HG03565 (cell line): ENCODE data around the gene ERICH2.
A peak's percentile ranks its signal among the peaks of the same experiment; 100 is the strongest.

Source experiments
- ATAC-seq: cut with Tn5 transposase; IDR thresholded peaks from one replicate; pipeline ENCODE4 v1.9.1; 2021; ENCODE audit warnings: mild to moderate bottlenecking, moderate library complexity; ENCODE audit not compliant: unreplicated experiment

ERICH2 gene

GRCh38 chr2:170816504-170817092 lies 46.4 kb downstream of the ERICH2 start, which contains the start of gene GAD1:
GAD1 (plus strand) TSS chr2:170816887; CDS start chr2:170818592, 1,705 bp downstream.
- no peak for ATAC-seq

DNA sequence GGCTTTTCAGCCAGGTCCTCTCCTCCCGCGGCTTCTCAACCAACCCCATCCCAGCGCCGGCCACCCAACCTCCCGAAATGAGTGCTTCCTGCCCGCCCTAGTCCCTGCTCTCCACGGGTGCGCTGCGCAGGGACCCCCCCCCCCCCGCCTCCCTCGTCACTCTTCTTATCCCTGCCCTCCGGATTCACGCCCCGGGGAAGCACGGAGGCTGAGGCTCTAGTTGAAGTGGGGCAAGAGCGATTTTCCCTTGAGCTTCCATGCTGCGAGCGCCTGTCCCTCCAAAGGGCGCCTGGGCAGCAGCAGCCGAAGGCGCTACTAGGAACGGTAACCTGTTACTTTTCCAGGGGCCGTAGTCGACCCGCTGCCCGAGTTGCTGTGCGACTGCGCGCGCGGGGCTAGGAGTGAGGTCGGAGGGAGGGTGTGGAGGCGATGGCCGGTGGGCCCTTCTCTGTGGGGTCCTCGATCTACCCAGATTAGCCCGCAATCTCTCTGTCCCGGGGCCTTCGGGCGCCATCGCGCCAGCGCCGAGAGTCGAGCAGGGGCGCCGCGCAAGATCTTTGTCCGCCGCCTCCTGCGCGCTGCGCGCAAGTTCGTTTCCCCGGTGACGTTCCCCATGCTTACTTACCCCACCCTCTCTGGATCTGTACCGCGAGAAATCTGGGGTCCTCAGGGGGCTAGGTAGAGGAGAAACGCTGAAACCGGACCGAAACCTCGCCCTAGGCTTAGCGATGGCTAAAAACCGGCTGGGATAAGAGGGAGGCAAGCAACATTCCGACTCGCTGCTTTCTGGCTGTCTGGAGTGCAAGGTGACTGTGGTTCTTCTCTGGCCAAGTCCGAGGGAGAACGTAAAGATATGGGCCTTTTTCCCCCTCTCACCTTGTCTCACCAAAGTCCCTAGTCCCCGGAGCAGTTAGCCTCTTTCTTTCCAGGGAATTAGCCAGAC lies 47.2 kb downstream of the ERICH2 start:
- ATAC-seq: no peak

DNA sequence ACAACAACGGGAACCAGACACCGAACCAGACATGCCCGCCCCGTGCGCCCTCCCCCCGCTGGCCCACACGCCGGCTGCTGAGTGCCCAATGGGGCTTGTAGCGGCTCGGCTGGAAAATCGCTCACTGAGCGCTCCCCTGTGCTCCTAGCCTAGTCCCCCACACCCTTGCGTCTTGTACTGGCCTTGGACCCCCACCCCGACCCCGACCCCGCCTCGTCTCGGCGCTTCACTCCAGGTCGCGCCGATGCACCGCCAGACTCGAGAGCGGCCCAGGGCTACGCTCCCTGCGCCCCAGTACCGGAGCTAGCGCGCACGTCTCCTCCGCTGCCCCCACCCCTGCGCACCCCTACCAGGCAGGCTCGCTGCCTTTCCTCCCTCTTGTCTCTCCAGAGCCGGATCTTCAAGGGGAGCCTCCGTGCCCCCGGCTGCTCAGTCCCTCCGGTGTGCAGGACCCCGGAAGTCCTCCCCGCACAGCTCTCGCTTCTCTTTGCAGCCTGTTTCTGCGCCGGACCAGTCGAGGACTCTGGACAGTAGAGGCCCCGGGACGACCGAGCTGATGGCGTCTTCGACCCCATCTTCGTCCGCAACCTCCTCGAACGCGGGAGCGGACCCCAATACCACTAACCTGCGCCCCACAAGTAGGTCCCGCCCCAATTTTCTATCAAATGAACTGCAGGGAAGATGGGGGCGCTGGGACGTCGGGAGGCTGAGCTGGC lies 48.0 kb downstream of the ERICH2 start:
- ATAC-seq: no peak

DNA sequence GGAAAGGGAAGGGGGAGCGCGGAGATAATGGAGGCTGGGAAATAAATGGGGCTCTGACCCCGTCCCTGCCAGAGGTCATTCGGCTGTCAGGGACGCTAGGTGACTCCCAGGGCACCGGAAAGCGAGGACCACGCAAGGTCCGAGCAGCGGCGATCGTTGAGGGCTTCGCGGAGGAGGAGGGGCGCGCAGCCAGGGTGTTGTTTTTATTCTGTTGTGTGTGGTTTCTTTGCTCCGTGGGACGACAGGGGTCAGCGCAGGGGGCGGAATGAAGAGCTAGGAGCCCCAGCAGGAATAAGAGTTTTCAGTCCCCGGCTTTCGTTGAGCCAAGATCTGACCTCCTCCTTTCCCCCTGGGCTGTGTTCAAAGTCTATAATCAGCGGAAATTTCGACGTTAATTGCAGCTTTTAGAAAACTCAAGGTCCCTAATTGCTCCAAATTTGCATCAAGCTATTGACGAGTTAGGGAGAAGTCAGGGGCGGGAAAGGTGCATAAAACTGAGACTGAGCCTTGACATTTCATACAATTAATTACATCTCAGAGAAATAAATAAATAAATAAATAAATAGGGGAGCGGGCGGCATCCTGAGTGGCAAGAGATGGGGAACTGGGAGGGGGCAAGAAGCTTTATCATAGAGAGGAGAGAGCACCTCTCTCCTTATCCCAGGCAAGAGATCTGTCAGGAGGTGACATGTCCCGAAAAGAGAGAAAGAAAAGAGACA lies 48.7 kb downstream of the ERICH2 start:
- ATAC-seq: no peak

DNA sequence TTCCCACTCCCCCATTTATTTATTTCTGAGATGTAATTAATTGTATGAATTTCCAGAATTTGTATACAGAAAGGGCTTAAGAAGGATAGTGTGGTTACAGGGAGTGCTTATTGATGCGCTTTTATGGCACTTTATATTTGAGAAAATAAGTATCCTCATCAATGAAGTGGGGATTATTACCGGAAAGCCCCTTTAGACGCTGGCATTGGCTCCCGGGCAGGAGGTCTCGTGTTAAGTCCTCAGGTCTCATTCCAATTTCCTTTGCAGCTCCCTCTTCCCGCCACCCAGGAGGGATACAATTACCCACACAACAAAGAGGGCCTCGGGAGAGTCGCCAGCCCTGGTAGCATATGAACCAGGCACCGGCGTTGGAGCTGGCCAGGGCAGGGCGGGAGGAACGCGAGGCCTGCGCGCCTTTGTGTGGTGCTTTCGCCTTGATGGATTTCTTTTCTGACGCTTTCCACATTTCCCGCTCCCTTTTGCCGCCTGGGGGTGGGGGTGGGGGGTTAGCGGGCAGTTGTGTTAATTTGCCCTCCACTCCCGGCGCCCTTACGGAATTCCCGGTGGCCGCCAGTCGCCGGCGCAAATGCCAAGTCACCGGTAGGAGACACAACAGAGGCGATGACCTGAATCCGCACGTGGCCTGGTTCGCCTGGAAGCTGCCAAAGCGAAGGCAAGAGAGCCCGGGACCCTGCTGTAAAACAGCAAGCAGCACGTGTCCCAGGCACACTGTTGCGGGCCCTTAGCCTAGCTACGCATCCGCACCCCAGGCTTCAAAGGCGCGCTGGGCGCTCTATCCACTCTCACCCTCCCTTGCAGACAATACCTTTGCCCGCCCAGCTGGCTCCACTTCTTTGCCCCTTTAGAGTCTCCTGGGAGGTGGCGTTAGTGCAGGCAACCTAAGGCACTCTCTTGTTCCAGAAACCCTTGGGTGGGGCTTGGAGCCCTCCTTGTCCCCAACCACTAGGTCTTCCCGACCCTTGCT lies 49.8 kb downstream of the ERICH2 start:
- no peak for ATAC-seq

GRCh38 chr2:170820757-170821530 lies 50.8 kb downstream of the ERICH2 start:
- ATAC-seq: peak; percentile 49

DNA sequence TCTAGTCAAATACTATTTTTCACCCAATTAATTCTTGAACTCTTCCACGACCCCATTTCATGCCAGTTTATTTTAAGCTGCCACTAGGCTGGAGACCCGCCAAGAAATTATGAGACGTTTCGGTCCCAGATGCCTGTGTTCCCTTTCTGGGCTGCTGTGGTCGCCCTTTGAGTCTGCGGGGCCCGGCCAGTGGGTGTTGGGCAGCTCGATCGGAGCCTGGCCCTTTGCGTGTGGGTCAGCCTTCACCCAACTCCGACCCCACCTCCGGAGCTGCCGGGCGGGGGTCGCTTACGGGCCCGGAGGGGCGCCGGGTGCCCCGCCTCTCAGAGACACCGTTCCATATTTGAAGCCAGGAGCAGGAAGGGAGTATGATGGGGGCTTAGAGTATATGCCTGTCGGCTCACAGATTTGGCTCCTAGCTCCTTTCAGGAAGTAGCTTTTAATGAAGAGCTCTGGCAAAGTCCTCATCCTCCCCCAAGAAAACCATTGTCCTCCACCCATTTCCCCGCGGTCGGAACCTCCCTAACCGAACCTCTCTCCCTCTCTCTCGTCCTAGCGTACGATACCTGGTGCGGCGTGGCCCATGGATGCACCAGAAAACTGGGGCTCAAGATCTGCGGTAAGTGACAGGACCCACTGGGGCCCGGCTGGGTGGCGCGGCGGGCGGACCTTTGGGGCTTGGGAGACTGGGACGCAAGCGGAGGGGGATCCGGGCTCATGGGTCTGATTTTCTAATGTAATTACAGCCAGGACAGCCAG lies 51.5 kb downstream of the ERICH2 start:
- no peak for ATAC-seq

GRCh38 chr2:170822290-170823087 lies 52.3 kb downstream of the ERICH2 start:
- ATAC-seq: no peak

GRCh38 chr2:170823088-170823897 lies 53.1 kb downstream of the ERICH2 start:
- no peak for ATAC-seq

- ATAC-seq: no peak
Measured at GRCh38 chr2:170823898-170824215, 53.7 kb downstream of the ERICH2 start.

GRCh38 chr2:170824526-170825015 lies 54.4 kb downstream of the ERICH2 start:
- no peak for ATAC-seq

DNA sequence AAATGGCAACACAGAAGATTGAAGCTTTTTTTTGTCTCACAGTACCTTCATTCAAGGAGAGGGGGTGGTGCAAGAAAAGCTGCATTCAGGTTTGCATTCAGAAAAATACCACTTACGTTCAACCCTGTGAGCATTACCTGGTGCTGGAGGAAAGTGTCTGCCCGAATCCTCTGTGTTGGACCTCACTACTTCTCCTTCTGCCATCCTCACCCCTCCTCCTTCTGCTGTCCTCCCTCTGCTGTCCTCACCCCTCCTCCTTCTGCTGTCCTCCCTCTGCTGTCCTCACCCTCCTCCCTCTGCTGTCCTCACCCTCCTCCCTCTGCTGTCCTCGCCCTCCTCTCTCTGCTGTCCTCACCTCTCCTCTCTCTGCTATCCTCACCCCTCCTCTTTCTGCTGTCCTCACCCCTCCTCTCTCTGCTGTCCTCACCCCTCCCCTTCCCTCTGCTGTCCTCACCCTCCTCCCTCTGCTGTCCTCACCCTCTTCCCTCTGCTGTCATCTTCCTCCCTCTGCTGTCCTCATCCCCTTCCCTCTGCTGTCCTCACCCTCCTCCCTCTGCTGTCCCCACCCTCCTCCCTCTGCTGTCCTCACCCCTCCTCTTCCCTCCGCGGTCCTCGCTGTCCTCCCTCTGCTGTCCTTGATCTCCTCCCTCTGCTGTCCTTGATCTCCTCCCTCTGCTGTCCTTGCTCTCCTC lies 57.8 kb downstream of the ERICH2 start:
- ATAC-seq: no peak

DNA sequence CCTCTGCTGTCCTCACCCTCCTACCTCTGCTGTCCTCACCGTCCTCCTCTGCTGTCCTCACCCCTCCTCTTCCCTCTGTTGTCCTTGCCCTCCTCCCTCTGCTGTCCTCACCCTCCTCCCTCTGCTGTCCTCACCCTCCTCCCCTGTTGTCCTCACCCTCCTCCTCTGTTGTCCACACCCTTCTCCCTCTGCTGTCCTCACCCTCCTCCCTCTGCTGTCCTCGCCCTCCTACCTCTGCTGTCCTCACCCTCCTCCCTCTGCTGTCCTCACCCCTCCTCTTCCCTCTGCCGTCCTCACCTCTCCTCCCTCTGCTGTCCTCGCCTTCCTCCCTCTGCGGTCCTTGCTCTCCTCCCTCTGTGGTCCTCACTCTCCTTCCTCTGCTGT lies 58.3 kb downstream of the ERICH2 start:
- ATAC-seq: no peak

DNA sequence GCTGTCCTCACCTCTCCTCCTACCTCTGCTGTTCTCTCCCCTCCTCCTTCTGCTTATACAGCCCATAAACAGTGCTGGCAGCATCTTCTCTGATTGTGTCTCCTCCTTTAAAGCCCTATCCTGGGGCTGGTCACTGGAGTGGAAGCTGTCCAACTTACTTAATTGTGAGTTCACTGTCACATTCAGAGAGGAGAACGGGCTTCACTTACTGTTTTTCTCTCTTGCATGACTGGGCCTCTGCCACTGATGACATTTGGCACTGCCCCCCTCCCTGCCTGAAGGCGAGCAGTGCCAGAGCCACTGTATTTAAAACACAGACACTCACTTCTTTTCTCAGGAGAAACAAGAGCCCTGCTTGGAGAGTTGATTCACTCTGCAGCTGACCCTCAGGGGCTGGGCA lies 58.9 kb downstream of the ERICH2 start:
- ATAC-seq: no peak

- no peak for ATAC-seq
Measured at GRCh38 chr2:170830166-170830565, 60.0 kb downstream of the ERICH2 start.

DNA sequence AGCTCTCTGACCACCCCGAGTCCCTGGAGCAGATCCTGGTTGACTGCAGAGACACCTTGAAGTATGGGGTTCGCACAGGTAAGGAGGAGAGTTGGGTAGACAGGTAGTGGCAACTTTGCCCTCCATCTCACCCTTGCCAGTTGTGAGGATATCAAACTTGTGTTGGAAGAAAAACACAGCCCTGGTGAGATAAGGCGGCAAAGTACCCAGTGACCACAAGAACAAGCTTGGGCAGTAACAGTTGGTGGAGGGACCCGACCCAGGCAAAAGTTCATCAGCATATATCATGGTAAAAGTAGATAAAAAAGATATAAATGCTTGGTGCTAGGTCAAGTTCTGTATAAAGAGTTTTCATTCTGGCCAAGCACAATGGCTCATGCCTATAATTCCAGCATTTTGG lies 60.9 kb downstream of the ERICH2 start:
- no peak for ATAC-seq
